GM21360 (cell line): ENCODE data around the gene SLX9.
"Not testable (repeated sequence)": the region's sequence is repeated elsewhere in the genome, so short reads cannot be mapped to it uniquely, and the experiment has no call there.

Experiments
- ATAC-seq: cut with Tn5 transposase; IDR thresholded peaks from one replicate; pipeline ENCODE4 v1.9.1; 2021; ENCODE audit warnings: mild to moderate bottlenecking, moderate library complexity; ENCODE audit not compliant: unreplicated experiment

SLX9 gene

GRCh38 chr21:44972821-44973220 is 33.0 kb downstream of the SLX9 start:
- ATAC-seq = no peak

GRCh38 chr21:44973598-44973997 is 33.8 kb downstream of the SLX9 start:
- no peak for ATAC-seq

- no peak for ATAC-seq
Observed at GRCh38 chr21:44974676-44975075, 34.8 kb downstream of the SLX9 start.

- ATAC-seq = no peak
Observed at GRCh38 chr21:44975720-44976555, 36.1 kb downstream of the SLX9 start.

GRCh38 chr21:44976556-44977393 is 36.9 kb downstream of the SLX9 start:
- ATAC-seq = not testable (repeated sequence)

- ATAC-seq = no peak
Observed at GRCh38 chr21:44977616-44978340, 37.9 kb downstream of the SLX9 start.

GRCh38 chr21:44979687-44980561 is 40.1 kb downstream of the SLX9 start:
- no peak for ATAC-seq

GRCh38 chr21:44980562-44981489 is 41.0 kb downstream of the SLX9 start:
- ATAC-seq = no peak

- no peak for ATAC-seq
Observed at GRCh38 chr21:44982558-44983250, 42.9 kb downstream of the SLX9 start.

- ATAC-seq = no peak
Observed at GRCh38 chr21:44983421-44984206, 43.8 kb downstream of the SLX9 start.

GRCh38 chr21:44984428-44984791 is 44.6 kb downstream of the SLX9 start:
- ATAC-seq = no peak

- ATAC-seq = no peak
Observed at GRCh38 chr21:44984792-44985440, 45.1 kb downstream of the SLX9 start.

- no peak for ATAC-seq
Observed at GRCh38 chr21:44985441-44986401, 45.9 kb downstream of the SLX9 start.

- ATAC-seq = no peak
Observed at GRCh38 chr21:44986471-44987291, 46.9 kb downstream of the SLX9 start.

GRCh38 chr21:44987301-44987885 is 47.6 kb downstream of the SLX9 start:
- no peak for ATAC-seq
